ENCODE results near the gene PRRT2. TPM values are rescaled to one million over a fixed set of nuclear protein-coding genes. Genes with fewer than 3 reads are reported as not detected.

Gene PRRT2
- total and polyA plus RNA-seq, 10 of the 15 experiments (the other 5 are each of a cell fraction or from before 2014, with no cell fraction given), result 0.08 to 0.49 (median 0.12) TPM; not detected in 4

- TF ChIP-seq PBX3 (IDR thresholded peaks at IDR 0.05; ENCODE audit: insufficient replicate concordance, low read depth, low read length), result no peak
- peak; percentile 98 for TF ChIP-seq YY1 (IDR thresholded peaks at IDR 0.05; ENCODE audit: low read depth, low read length)
- peak; percentile 57 to 86; a peak in 3 of 4 replicates for TF ChIP-seq BHLHE40 (IDR thresholded peaks at IDR 0.05; ENCODE audit: borderline replicate concordance in 1 of 2, low read depth in 2 of 2, low read length in 1 of 2)
- TF ChIP-seq NFYB (IDR thresholded peaks at IDR 0.05; ENCODE audit: insufficient read depth, low read depth, low read length), result peak; percentile 58; the same call in 1 of the 2 replicates
- no peak for TF ChIP-seq SMAD1 (IDR thresholded peaks at IDR 0.05; ENCODE audit: low read depth, partially characterized antibody)
- TF ChIP-seq BMI1 (IDR thresholded peaks at IDR 0.05; ENCODE audit: borderline replicate concordance), result no peak
- no peak for TF ChIP-seq MTA3 (IDR thresholded peaks at IDR 0.05; ENCODE audit: borderline replicate concordance, low read length)
- TF ChIP-seq PML (IDR thresholded peaks at IDR 0.05; ENCODE audit: low read length), result no peak
- no peak for TF ChIP-seq ZNF274 (IDR thresholded peaks at IDR 0.05; ENCODE audit: insufficient read depth, insufficient read length)
- TF ChIP-seq TCF3 (IDR thresholded peaks at IDR 0.05; ENCODE audit: borderline replicate concordance, insufficient read depth, low read depth, low read length), result 0 out of 2 replicates have a peak, but pooled peaks have one; percentile 33
- peak; percentile 65; the same call in 1 of the 2 replicates for TF ChIP-seq MAX (IDR thresholded peaks at IDR 0.05; ENCODE audit: low read depth, low read length)
Measured at GRCh38 chr16:29805232-29806098, 6.5 kb upstream of the PRRT2 start (continued).

Measured in GM12878 (cell line).